Measurements from ENCODE around the gene MED25. TPM values are rescaled to one million over a fixed set of nuclear protein-coding genes. Genes with fewer than 3 reads are reported as not detected.

MED25 gene
- total RNA-seq, 5 donors from 2014 or later (not counting 1 experiment from before 2014, with no cell fraction given), result 46.0 to 64.1 (median 57.6) TPM

DNA sequence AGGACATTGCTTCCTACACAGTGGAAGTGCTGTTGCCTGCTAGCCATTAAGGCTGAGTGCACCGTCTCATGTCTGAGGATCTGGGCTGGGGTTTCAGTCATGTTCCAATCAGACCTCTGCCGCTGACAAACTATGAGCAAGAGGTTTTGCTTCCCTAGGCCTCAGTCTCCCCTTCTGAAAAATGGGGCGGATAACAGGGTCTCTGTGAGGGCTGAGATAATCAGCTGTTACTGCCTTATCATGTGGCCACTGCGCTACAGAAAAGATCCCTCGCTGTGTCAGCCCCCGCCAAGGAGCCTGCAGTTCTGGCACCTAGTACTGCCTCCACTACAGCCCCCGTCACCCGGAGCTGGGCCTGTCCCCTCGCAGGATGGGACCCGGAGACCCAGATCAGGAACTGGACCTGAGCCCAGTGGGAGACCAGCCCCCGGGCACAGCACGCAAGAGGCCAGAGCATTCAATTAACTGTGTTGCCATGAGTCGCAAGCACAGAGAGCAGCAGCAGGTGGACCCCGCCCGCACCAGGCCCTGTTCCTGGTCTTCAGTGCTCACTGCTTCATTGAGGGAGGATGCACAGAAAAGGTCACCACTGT, 52.3 kb downstream of the MED25 start:
- Histone ChIP-seq H3K9me3 (no peaks in the 10 kb centered on the region), H3K27ac (ENCODE audit: low read length) (peak overlapping the region; percentile 79), H3K4me1 (ENCODE audit: control insufficient read depth in 1 of 2, extremely low read depth in 1 of 2, insufficient read depth in 2 of 2, low read length in 2 of 2) (peaks cover 13 to 52% of the 10 kb centered on the region in 2 experiments), H3K27me3 (replicated peaks in 1 of 2; ENCODE audit: control insufficient read depth in 2 of 2, extremely low read depth in 1 of 2, insufficient read depth in 2 of 2, low read length in 1 of 2) (no peaks in the 10 kb centered on the region), H3K36me3 (ENCODE audit: control insufficient read depth in 2 of 2, extremely low read depth in 1 of 2, insufficient read depth in 1 of 2, low read length in 1 of 2) (peaks cover 0 to 3% of the 10 kb centered on the region in 2 donors), H3K4me3 (ENCODE audit: control insufficient read depth in 1 of 2, extremely low read depth in 1 of 2, low read length in 1 of 2) (peak overlapping the region; percentile 64 to 69)
- Mint-ChIP-seq H3K27me3 (no peaks in the 10 kb centered on the region), H3K4me1 (peaks cover 37 to 50% (median 47%) of the 10 kb centered on the region in 3 donors), H3K9me3 (no peaks in the 10 kb centered on the region), H3K27ac (peak overlapping the region; percentile 83 to 86), H3K4me3 (no peak overlapping the region), H3K36me3 (no peaks in the 10 kb centered on the region)
- DNase-seq (no peak), ATAC-seq (replicated peaks in 1 of 4) (no peak)
- ChIA-PET POLR2A (interaction anchor here in 1 of 2 donors (0.7 kb wide), 1 partner anchor 312 kb away, joined by 3 read pairs; no protein-coding TSS in a partner anchor), CTCF (interaction anchor here in 1 of 2 donors (0.6 kb wide), 1 partner anchor 17 kb away, joined by 5 read pairs; no protein-coding TSS in a partner anchor)
- WGBS (ENCODE audit: insufficient coverage), result 89% methylated on average over 13 of the region's 15 CpGs

DNA sequence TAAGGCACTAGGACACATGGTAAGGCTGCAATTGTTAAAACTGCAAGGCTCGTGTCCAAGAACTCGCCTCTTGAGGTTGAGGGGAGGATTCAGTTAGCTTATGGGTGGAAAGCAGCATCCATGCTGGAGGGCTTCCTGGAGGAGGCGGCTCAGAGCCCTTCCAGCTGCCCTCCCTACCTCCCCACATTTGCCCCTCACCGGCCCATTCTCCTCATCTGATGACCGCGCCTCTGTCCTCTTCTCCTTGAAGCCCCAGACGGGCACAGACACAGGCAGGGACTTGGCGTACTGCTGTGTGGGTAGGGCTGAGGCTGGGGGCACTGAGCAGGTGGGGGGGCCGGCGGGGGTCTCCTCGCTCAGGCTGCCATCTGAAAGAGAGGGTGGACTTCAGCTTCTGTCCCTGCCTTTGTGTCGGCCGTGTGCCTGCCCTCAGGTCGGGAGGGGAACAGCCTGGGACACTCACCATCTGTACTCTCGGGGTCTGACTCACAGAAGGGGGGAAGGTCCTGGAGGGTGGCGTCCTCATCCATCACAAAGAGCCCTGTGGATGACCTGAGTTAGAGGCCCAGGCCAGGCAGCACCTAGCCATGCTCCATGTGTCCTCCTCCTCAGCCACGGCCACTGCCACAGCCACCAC, 53.4 kb downstream of the MED25 start:
- Histone ChIP-seq H3K4me1 (ENCODE audit: control insufficient read depth in 1 of 2, extremely low read depth in 1 of 2, insufficient read depth in 2 of 2, low read length in 2 of 2) (peaks cover 12 to 50% of the 10 kb centered on the region in 2 experiments), H3K36me3 (ENCODE audit: control insufficient read depth in 2 of 2, extremely low read depth in 1 of 2, insufficient read depth in 1 of 2, low read length in 1 of 2) (peaks cover 0 to 3% of the 10 kb centered on the region in 2 donors), H3K27ac (ENCODE audit: low read length) (no peak overlapping the region), H3K9me3 (no peaks in the 10 kb centered on the region), H3K4me3 (ENCODE audit: control insufficient read depth in 1 of 2, extremely low read depth in 1 of 2, low read length in 1 of 2) (no peak overlapping the region), H3K27me3 (replicated peaks in 1 of 2; ENCODE audit: control insufficient read depth in 2 of 2, extremely low read depth in 1 of 2, insufficient read depth in 2 of 2, low read length in 1 of 2) (no peaks in the 10 kb centered on the region)
- Mint-ChIP-seq H3K36me3 (no peaks in the 10 kb centered on the region), H3K27me3 (no peaks in the 10 kb centered on the region), H3K4me1 (peaks cover 34 to 46% (median 42%) of the 10 kb centered on the region in 3 donors), H3K27ac (peak overlapping the region in 1 of 2 donors; percentile 65), H3K4me3 (peak overlapping the region in 1 of 3 donors; percentile 43), H3K9me3 (no peaks in the 10 kb centered on the region)
- CTCF ChIA-PET, result interaction anchor here in 1 of 2 donors (0.6 kb wide), 1 partner anchor 67 kb away, joined by 3 read pairs; no protein-coding TSS in a partner anchor
- ATAC-seq (replicated peaks in 1 of 4), result no peak
- POLR2A ChIA-PET, result no interaction called here
- 83% methylated on average over 4 of the region's 17 CpGs for WGBS (ENCODE audit: insufficient coverage)
- DNase-seq, result no peak

DNA sequence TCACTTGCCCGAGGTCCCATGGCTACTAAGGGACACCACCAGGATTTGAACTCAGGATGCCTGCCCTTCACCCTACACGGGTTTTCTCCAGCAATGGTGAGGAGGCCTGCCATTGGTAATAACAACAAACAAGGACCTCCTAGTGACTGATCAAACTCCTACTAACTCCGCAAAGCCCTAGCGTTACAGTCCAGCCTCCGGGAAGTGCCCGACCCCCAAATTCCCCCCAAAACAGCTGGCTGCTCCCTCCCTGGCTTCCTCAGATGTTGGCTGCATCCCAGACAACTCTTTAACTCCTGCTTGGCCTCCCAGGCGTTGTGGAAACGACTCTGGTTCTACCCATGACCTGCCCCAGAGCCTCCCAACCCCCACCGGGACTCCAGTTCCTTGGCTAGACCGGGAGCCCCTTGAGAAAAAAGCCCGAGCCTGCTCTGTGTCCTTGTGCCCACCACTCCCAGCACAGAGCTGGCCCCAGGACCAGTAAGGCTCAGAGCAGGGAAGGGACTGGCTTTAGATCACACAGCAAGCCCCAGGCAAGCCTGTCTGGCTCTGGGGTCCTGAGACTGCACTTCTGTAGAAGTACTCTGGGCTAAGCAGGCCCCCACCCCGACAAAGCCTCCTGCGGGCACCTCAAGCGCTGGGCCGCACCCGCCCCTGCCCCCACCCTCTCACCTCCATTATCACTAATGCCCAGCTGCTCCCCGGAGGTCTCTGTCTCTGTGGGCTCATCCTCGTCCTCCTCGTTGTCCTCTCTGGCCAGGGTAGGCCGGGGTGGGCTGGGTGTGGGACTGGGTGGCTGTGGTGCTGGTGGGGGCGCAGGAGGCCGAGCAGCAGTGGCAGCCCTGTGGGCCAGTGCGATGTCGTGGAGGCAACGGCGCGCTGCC, 54.4 kb downstream of the MED25 start:
- WGBS (ENCODE audit: insufficient coverage), result 94% methylated on average over 20 of the region's 27 CpGs
- Mint-ChIP-seq H3K36me3 (no peaks in the 10 kb centered on the region), H3K4me1 (peaks cover 26 to 39% (median 36%) of the 10 kb centered on the region in 3 donors), H3K27me3 (no peaks in the 10 kb centered on the region), H3K9me3 (no peaks in the 10 kb centered on the region), H3K4me3 (peak overlapping the region in 1 of 3 donors; percentile 43), H3K27ac (peak overlapping the region in 1 of 2 donors; percentile 65)
- POLR2A ChIA-PET, result no interaction called here
- DNase-seq (no peak), ATAC-seq (replicated peaks in 1 of 4) (no peak)
- Histone ChIP-seq H3K27ac (ENCODE audit: low read length) (no peak overlapping the region), H3K27me3 (replicated peaks in 1 of 2; ENCODE audit: control insufficient read depth in 2 of 2, extremely low read depth in 1 of 2, insufficient read depth in 2 of 2, low read length in 1 of 2) (no peaks in the 10 kb centered on the region), H3K4me3 (ENCODE audit: control insufficient read depth in 1 of 2, extremely low read depth in 1 of 2, low read length in 1 of 2) (no peak overlapping the region), H3K36me3 (ENCODE audit: control insufficient read depth in 2 of 2, extremely low read depth in 1 of 2, insufficient read depth in 1 of 2, low read length in 1 of 2) (peaks cover 0 to 3% of the 10 kb centered on the region in 2 donors), H3K9me3 (no peaks in the 10 kb centered on the region), H3K4me1 (ENCODE audit: control insufficient read depth in 1 of 2, extremely low read depth in 1 of 2, insufficient read depth in 2 of 2, low read length in 2 of 2) (peaks cover 9 to 42% of the 10 kb centered on the region in 2 experiments)
- CTCF ChIA-PET, result interaction anchor here in 1 of 2 donors (0.6 kb wide), 1 partner anchor 66 kb away, joined by 3 read pairs; no protein-coding TSS in a partner anchor

DNA sequence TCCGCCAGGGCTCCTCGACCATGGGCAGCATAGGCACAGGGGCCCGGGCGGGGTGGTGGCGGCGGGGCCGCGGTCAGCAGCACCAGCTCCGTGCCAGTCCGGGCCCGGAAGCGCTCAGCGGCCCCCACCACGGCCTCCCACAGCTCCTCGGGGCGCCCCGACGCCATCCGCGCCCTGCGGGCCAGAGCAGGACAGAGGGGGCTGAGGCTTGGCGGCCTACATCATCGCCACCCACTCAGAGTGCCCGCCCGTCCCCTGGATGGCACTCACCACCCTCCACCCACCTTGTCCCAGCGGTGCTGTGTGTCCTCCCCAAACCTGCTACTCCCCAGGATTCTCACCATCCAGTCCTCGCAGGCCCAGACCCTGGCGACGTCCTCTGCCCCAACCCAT, 55.0 kb downstream of the MED25 start:
- POLR2A ChIA-PET, result no interaction called here
- Mint-ChIP-seq H3K27me3 (no peaks in the 10 kb centered on the region), H3K36me3 (peaks cover 2% of the 10 kb centered on the region), H3K9me3 (no peaks in the 10 kb centered on the region), H3K4me1 (peaks cover 23 to 36% (median 32%) of the 10 kb centered on the region in 3 donors), H3K4me3 (no peak overlapping the region), H3K27ac (no peak overlapping the region)
- Histone ChIP-seq H3K36me3 (ENCODE audit: control insufficient read depth in 2 of 2, extremely low read depth in 1 of 2, insufficient read depth in 1 of 2, low read length in 1 of 2) (peaks cover 0 to 3% of the 10 kb centered on the region in 2 donors), H3K4me1 (ENCODE audit: control insufficient read depth in 1 of 2, extremely low read depth in 1 of 2, insufficient read depth in 2 of 2, low read length in 2 of 2) (peaks cover 10 to 39% of the 10 kb centered on the region in 2 experiments), H3K27ac (ENCODE audit: low read length) (no peak overlapping the region), H3K9me3 (no peaks in the 10 kb centered on the region), H3K4me3 (ENCODE audit: control insufficient read depth in 1 of 2, extremely low read depth in 1 of 2, low read length in 1 of 2) (no peak overlapping the region), H3K27me3 (replicated peaks in 1 of 2; ENCODE audit: control insufficient read depth in 2 of 2, extremely low read depth in 1 of 2, insufficient read depth in 2 of 2, low read length in 1 of 2) (no peaks in the 10 kb centered on the region)
- 96% methylated on average over 23 of the region's 29 CpGs for WGBS (ENCODE audit: insufficient coverage)
- CTCF ChIA-PET, result no interaction called here
- ATAC-seq (replicated peaks in 1 of 4) (no peak), DNase-seq (no peak)

DNA sequence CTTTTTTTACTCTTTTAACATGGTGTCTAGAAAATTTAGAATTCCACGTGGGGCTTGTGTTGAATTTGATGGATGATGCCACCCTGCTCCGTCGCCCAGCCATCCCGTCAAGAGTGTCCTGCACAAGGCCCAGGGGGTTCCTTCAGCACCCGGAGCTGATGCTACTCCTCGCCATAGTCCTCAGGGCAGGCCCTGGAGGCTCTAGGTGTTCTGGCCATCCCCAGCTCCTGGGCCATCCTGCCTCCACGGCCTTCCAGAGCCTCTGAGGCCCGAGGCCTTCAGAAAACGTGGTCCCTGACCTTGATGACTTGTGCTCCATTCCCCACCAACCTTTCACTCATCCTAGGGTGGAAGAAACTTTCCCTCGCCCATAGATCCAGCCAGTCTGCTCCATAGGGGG, 55.7 kb downstream of the MED25 start:
- Mint-ChIP-seq H3K4me1 (peaks cover 29 to 37% (median 32%) of the 10 kb centered on the region in 3 donors), H3K4me3 (no peak overlapping the region), H3K27me3 (no peaks in the 10 kb centered on the region), H3K27ac (no peak overlapping the region), H3K9me3 (no peaks in the 10 kb centered on the region), H3K36me3 (peaks cover 4% of the 10 kb centered on the region)
- ATAC-seq (replicated peaks in 1 of 4), result no peak
- CTCF ChIA-PET, result no interaction called here
- 88% methylated on average over 7 of the region's 10 CpGs for WGBS (ENCODE audit: insufficient coverage)
- H3K9me3 ChIP-seq, result no peaks in the 10 kb centered on the region
- no peak for DNase-seq
- peaks cover 12 to 39% of the 10 kb centered on the region in 2 experiments for H3K4me1 ChIP-seq (ENCODE audit: control insufficient read depth in 1 of 2, extremely low read depth in 1 of 2, insufficient read depth in 2 of 2, low read length in 2 of 2)
- no peaks in the 10 kb centered on the region for H3K27me3 ChIP-seq (replicated peaks in 1 of 2; ENCODE audit: control insufficient read depth in 2 of 2, extremely low read depth in 1 of 2, insufficient read depth in 2 of 2, low read length in 1 of 2)
- POLR2A ChIA-PET, result no interaction called here
- no peak overlapping the region for H3K4me3 ChIP-seq (ENCODE audit: control insufficient read depth in 1 of 2, extremely low read depth in 1 of 2, low read length in 1 of 2)
- H3K27ac ChIP-seq (ENCODE audit: low read length), result no peak overlapping the region
- peaks cover 0 to 3% of the 10 kb centered on the region in 2 donors for H3K36me3 ChIP-seq (ENCODE audit: control insufficient read depth in 2 of 2, extremely low read depth in 1 of 2, insufficient read depth in 1 of 2, low read length in 1 of 2)

Measured in T-cell (primary cell).